Endothelial cell of umbilical vein (primary cell): Measurements from ENCODE around the gene TCERG1L. TPM values are rescaled to one million over a fixed set of nuclear protein-coding genes. Genes with fewer than 3 reads are reported as not detected.

Experiments used
- BruUV-seq: library from RNA; stranded (reverse); fragments of 400-500 nt; replicated peaks from 2 replicates; lab custom pipeline; 2021; lab: Mats Ljungman, UMichigan
- CTCF ChIA-PET: fragments of 300-600, 350-600 bp; sonication (Branson Sonifier 250); formaldehyde crosslinking; loops from one replicate; lab custom pipeline; 2021; ENCODE audit warnings: antibody characterized with exemption, inconsistent platforms; lab: Charles Lee
- POLR2A ChIA-PET: fragments of 300-600, 350-600 bp; sonication (Branson Sonifier 250); formaldehyde crosslinking; loops from one replicate; lab custom pipeline; 2021; ENCODE audit warnings: antibody characterized with exemption, inconsistent platforms; lab: Charles Lee
- DNase-seq: peaks from one replicate; pipeline ENCODE4 v3.0.0-alpha.2; 2011; ENCODE audit warnings: low read depth, low spot score
- FAIRE-seq: peaks from 2 replicates; lab custom pipeline; 2011; peaks lifted over from hg19 to GRCh38; lab: Jason Lieb, UNC
- H2AFZ ChIP-seq: 2 replicates; pipeline ENCODE4 v1.6.0; 2012; ENCODE audit warnings: low read depth, low read length, control low read depth, inconsistent platforms
- H3K27ac ChIP-seq: 2 replicates; pipeline ENCODE4 v1.5.1; 2011; ENCODE audit warnings: low read depth, mild to moderate bottlenecking, control low read depth, low read length, moderate library complexity; ENCODE audit not compliant: insufficient read depth
- H3K27me3 ChIP-seq, 2 experiments: 2 replicates each; pipeline versions ENCODE4 v1.6.0 to v1.6.1; 2011; ENCODE audit warnings: low read length in 2 of 2, mixed read lengths in 1 of 2; ENCODE audit not compliant: control insufficient read depth in 2 of 2, insufficient read depth in 2 of 2
- H3K36me3 ChIP-seq, 2 experiments: 2 replicates in 1 of 2; 3 replicates in 1 of 2; pipeline ENCODE4 v1.5.1; 2011; ENCODE audit warnings: low read length in 2 of 2, mild to moderate bottlenecking in 1 of 2, moderate library complexity in 1 of 2; ENCODE audit not compliant: control insufficient read depth in 2 of 2, insufficient read depth in 2 of 2; ENCODE audit errors: extremely low read depth in 1 of 2
- H3K4me1 ChIP-seq: 3 replicates; pipeline ENCODE4 v1.5.1; 2011; ENCODE audit warnings: mild to moderate bottlenecking, low read length; ENCODE audit not compliant: control insufficient read depth, insufficient read depth; ENCODE audit errors: extremely low read depth
- H3K4me2 ChIP-seq: 2 replicates; pipeline ENCODE4 v1.6.1; 2011; ENCODE audit warnings: low read length, control low read depth, mixed read lengths; ENCODE audit not compliant: insufficient read depth
- H3K4me3 ChIP-seq, 3 experiments: fragments of 200-600 bp in 1 of 3; sonication (generic), shearing (Covaris generic) in 1 of 3; replicated peaks in 1 of 3; 2 replicates each; pipeline ENCODE4 v1.5.1; 2011 to 2016; ENCODE audit warnings: control low read depth in 3 of 3, low read length in 3 of 3, mild to moderate bottlenecking in 2 of 3, inconsistent platforms in 1 of 3, low read depth in 1 of 3, moderate library complexity in 1 of 3; ENCODE audit not compliant: insufficient read depth in 1 of 3
- H3K79me2 ChIP-seq: 2 replicates; pipeline ENCODE4 v1.6.0; 2012; ENCODE audit warnings: low read length, inconsistent platforms; ENCODE audit not compliant: control insufficient read depth, insufficient read depth
- H3K9ac ChIP-seq: replicated peaks from 2 replicates; pipeline ENCODE3; 2011; ENCODE audit warnings: low read length, control low read depth; ENCODE audit not compliant: insufficient read depth; ENCODE audit errors: extremely low read depth
- H3K9me1 ChIP-seq: replicated peaks from 3 replicates; pipeline ENCODE4 v1.6.0; 2011; ENCODE audit warnings: mild to moderate bottlenecking, low read length; ENCODE audit not compliant: control insufficient read depth, insufficient read depth; ENCODE audit errors: extremely low read depth
- H3K9me3 ChIP-seq: replicated peaks from 2 replicates; pipeline ENCODE4 v1.5.1; 2012; ENCODE audit warnings: low read length, inconsistent platforms; ENCODE audit not compliant: control insufficient read depth, insufficient read depth
- H4K20me1 ChIP-seq: replicated peaks from 2 replicates; pipeline ENCODE3; 2011; ENCODE audit warnings: mild to moderate bottlenecking, low read length; ENCODE audit not compliant: control insufficient read depth, insufficient read depth; ENCODE audit errors: extremely low read depth
- EZH2 ChIP-seq: IDR thresholded peaks from 2 replicates; pipeline ENCODE4 v1.6.1; 2012; ENCODE audit warnings: borderline replicate concordance, low read depth, mild to moderate bottlenecking, moderate library complexity, low read length, inconsistent platforms; ENCODE audit not compliant: severe bottlenecking
- FOS ChIP-seq: IDR thresholded peaks from 2 replicates; pipeline ENCODE4 v1.6.1; 2011; ENCODE audit warnings: mild to moderate bottlenecking, low read length, moderate library complexity, borderline replicate concordance; ENCODE audit not compliant: insufficient read depth
- GATA2 ChIP-seq: IDR thresholded peaks from 2 replicates; pipeline ENCODE4 v1.7.0; 2011; ENCODE audit warnings: low read depth, mild to moderate bottlenecking, moderate library complexity, mixed read lengths, low read length; ENCODE audit not compliant: insufficient read length, insufficient read depth
- JUN ChIP-seq: IDR thresholded peaks from 2 replicates; pipeline ENCODE4 v1.6.1; 2011; ENCODE audit warnings: borderline replicate concordance, low read depth; ENCODE audit not compliant: insufficient read length, insufficient read depth
- MYC ChIP-seq: IDR thresholded peaks from one replicate; pipeline ENCODE4 v1.6.1; 2011; ENCODE audit warnings: mild to moderate bottlenecking, low read depth, low read length
- POLR2A ChIP-seq: IDR thresholded peaks from 2 replicates; pipeline ENCODE4 v1.6.1; 2012; ENCODE audit warnings: low read depth, mild to moderate bottlenecking, control low read depth, low read length
- POLR2AphosphoS5 ChIP-seq: IDR thresholded peaks from 2 replicates; pipeline ENCODE4 v1.6.1; 2012; ENCODE audit warnings: low read depth, mild to moderate bottlenecking, control low read depth, low read length, moderate library complexity; ENCODE audit not compliant: insufficient read depth
- dilution Hi-C: fragments of 300-500 bp; cut with MboI; formaldehyde crosslinking; loops from one replicate; pipeline ENCODE4 v1.15.0; 2019; ENCODE audit warnings: low sequenced_read_pairs; ENCODE audit not compliant: extremely low pct_ligation_motif_present
- intact Hi-C: fragments of 100-400 bp; cut with micrococcal nuclease; formaldehyde crosslinking; loops from one replicate; pipeline ENCODE4 v1.10.0; 2022
- polyA plus RNA-seq, 4 experiments: library from polyadenylated mRNA; depleted of rRNA in 3 of 4; stranded (reverse) in 3 of 4; unstranded in 1 of 4; fragments of >200 nt; gene quantifications; 2 replicates each; pipeline versions ENCODE4 v1.2.1 to v1.2.3, GENCODE V29; 2011 to 2012; ENCODE audit warnings: missing spikeins in 1 of 4
- total RNA-seq: library from RNA; stranded (reverse); gene quantifications from 2 replicates; pipeline ENCODE4 v1.2.3, GENCODE V29; 2021
- TF ChIP-seq, protein P1 (sequence below): IDR thresholded peaks from 2 replicates; pipeline ENCODE4 v1.6.1; 2011; ENCODE audit not compliant: insufficient read depth, insufficient read length
- TF ChIP-seq, protein P2 (sequence below), 2 donors: IDR thresholded peaks; 1 replicate in 1 of 2; 2 replicates in 1 of 2; pipeline ENCODE4 v1.5.1; 2011; ENCODE audit warnings: low read length in 2 of 2, mild to moderate bottlenecking in 2 of 2, moderate library complexity in 2 of 2, control low read depth in 1 of 2, inconsistent platforms in 1 of 2, low read depth in 1 of 2; ENCODE audit not compliant: insufficient read depth in 1 of 2; ENCODE audit errors: extremely low read depth in 1 of 2

The TCERG1L gene
- total and polyA plus RNA-seq, 2 donors (not counting 3 experiments of a cell fraction or from before 2014, with no cell fraction given), result not detected

GRCh38 chr10:131266936-131267813 lies 44.3 kb downstream of the TCERG1L start:
- no peak overlapping the region for H3K9ac ChIP-seq
- FAIRE-seq, result no peak
- H3K79me2 ChIP-seq, result no peaks in the 10 kb centered on the region
- no peak for DNase-seq
- BruUV-seq, result no TSS peak
- CTCF ChIA-PET, result no interaction called here
- no peak overlapping the region for H3K27ac ChIP-seq
- H3K27me3 ChIP-seq, result no peaks in the 10 kb centered on the region
- H2AFZ ChIP-seq, result no peak overlapping the region
- dilution Hi-C loops, result no loop called here
- POLR2A ChIA-PET, result no interaction called here
- peaks cover 2% of the 10 kb centered on the region for H3K9me3 ChIP-seq
- H3K4me1 ChIP-seq, result no peaks in the 10 kb centered on the region
- no peak overlapping the region for H3K4me2 ChIP-seq
- TF ChIP-seq POLR2A (no peak), JUN (no peak), POLR2AphosphoS5 (no peak), FOS (no peak), GATA2 (no peak)
- no peaks in the 10 kb centered on the region for H3K36me3 ChIP-seq
- intact Hi-C loops, result no loop called here
- no peaks in the 10 kb centered on the region for H3K9me1 ChIP-seq
- no peaks in the 10 kb centered on the region for H4K20me1 ChIP-seq
- no peak overlapping the region for H3K4me3 ChIP-seq

DNA sequence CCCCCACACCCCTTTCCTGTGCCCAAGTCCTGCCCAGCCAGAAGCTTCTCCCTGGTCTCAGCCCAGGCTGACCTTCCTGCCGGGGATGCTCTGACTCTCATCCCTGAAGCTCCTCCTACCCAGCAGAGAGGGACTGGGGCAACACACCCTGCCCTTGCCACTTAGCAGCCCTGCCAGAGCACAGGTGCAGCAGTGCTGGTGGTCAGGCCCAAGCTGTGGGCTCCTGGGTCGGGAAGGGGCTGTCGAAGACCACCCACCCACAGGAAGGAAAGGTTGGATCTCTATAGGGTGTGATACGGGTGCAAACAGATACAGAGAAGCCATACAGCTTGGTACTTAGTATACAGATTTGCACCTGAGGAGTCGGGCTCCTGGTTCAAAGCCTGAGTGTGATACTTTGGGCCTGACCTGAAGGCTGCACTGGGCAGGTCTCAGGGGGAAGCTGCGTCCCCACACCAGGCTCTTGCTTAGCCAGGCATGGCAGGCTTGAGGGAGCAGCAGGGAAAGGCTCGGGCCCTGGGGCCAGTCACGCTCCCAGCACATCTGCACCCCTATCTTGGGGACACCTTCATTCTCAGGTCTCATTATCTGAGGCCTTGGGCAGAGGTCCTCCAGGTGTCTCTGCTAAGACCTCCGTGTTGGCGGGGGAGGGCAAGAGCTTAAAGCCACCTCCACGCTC lies 47.3 kb downstream of the TCERG1L start:
- no peak for FAIRE-seq
- intact Hi-C loops, result no loop called here
- DNase-seq, result no peak
- BruUV-seq, result no TSS peak
- Histone ChIP-seq H3K9ac (no peak overlapping the region), H3K79me2 (no peaks in the 10 kb centered on the region), H4K20me1 (no peaks in the 10 kb centered on the region), H3K27ac (no peak overlapping the region), H3K9me1 (no peaks in the 10 kb centered on the region), H3K36me3 (no peaks in the 10 kb centered on the region), H3K4me3 (no peak overlapping the region), H3K4me1 (no peaks in the 10 kb centered on the region), H3K27me3 (no peaks in the 10 kb centered on the region), H2AFZ (no peak overlapping the region), H3K4me2 (no peak overlapping the region), H3K9me3 (peaks cover 9% of the 10 kb centered on the region)
- no peak for TF ChIP-seq GATA2
- TF ChIP-seq MYC, result no peak
- no peak for TF ChIP-seq EZH2
- no peak for TF ChIP-seq FOS
- TF ChIP-seq, protein P1, sequence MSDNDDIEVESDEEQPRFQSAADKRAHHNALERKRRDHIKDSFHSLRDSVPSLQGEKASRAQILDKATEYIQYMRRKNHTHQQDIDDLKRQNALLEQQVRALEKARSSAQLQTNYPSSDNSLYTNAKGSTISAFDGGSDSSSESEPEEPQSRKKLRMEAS, result no peak
- TF ChIP-seq POLR2A, result no peak
- no peak for TF ChIP-seq POLR2AphosphoS5
- TF ChIP-seq, protein P2, sequence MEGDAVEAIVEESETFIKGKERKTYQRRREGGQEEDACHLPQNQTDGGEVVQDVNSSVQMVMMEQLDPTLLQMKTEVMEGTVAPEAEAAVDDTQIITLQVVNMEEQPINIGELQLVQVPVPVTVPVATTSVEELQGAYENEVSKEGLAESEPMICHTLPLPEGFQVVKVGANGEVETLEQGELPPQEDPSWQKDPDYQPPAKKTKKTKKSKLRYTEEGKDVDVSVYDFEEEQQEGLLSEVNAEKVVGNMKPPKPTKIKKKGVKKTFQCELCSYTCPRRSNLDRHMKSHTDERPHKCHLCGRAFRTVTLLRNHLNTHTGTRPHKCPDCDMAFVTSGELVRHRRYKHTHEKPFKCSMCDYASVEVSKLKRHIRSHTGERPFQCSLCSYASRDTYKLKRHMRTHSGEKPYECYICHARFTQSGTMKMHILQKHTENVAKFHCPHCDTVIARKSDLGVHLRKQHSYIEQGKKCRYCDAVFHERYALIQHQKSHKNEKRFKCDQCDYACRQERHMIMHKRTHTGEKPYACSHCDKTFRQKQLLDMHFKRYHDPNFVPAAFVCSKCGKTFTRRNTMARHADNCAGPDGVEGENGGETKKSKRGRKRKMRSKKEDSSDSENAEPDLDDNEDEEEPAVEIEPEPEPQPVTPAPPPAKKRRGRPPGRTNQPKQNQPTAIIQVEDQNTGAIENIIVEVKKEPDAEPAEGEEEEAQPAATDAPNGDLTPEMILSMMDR (IDR thresholded peaks at IDR 0.05; ENCODE audit: extremely low read depth in 1 of 2, insufficient read depth in 1 of 2, low read depth in 1 of 2, low read length in 2 of 2), result no peak
- POLR2A ChIA-PET, result no interaction called here
- CTCF ChIA-PET, result no interaction called here
- dilution Hi-C loops, result no loop called here
